ENCODE measurements around the gene TCF7L1.

TCF7L1 gene

DNA sequence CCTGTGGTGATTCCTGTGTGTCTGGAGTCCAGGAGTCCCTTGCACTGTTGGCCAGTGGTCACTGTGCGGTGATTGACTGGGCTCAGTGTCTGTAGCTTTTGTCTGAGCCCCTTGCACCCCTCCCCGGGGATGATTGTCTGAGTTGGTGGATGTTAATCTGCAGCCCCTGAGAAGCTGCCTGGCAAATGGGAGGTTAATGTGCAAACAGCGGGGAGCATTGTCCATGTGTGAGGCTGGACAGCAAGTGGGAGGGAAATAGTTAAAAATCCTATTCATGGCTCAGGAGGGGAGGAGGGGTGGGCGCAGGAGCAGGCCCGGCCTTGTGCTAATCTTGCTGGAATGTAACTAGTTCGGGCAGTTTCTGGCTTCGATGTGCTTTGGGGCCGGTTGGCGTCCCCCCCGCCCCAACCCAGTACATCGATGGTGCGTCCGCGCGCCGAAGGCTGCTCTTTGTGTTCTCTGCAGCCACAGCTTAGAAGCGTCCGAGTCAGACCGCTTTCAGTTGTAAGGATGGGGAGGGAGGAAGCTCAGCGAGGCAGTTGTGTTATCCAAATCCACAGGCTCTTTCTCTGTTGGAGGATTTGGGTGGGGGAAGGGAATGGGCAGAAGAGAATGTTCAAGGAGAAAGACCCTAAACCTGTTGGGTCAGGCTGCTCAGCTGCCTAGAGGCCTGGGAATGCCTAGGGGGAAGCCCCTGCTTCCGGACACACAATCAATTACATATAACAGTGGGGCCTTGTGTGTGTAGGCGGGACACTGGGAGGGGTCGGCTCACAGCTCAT, 122.8 kb downstream of the TCF7L1 start:
- peak; percentile 95 for DNase-seq

DNA sequence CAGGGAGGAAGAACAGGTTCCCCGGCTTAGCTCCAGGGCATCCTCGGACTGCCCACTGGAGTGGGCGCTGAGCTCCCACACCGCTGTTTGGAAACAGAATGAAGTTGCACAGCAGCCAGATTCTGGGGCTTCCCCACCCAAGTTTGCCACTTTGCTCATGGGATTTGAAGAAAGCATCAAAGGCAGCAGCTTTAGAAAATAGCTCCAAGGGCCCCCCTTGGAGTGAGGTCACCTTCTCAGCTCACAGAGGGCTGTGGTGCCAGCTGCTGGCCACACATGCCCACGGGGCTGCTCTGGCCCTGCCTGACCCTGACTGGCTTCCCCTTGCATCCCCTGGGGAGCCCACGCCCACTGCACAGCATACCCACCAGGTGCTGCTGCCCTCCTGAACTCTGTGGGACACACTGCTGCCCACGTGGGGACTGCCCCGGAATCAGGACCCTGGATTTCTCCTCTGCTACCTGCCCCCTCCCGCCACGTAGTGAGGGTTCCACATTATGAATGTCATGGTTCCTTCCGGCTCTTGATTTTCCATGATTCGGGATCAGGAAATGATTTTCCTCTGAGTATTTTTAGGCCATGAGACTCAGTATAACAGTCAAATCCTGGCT, 124.3 kb downstream of the TCF7L1 start:
- no peak for DNase-seq

DNA sequence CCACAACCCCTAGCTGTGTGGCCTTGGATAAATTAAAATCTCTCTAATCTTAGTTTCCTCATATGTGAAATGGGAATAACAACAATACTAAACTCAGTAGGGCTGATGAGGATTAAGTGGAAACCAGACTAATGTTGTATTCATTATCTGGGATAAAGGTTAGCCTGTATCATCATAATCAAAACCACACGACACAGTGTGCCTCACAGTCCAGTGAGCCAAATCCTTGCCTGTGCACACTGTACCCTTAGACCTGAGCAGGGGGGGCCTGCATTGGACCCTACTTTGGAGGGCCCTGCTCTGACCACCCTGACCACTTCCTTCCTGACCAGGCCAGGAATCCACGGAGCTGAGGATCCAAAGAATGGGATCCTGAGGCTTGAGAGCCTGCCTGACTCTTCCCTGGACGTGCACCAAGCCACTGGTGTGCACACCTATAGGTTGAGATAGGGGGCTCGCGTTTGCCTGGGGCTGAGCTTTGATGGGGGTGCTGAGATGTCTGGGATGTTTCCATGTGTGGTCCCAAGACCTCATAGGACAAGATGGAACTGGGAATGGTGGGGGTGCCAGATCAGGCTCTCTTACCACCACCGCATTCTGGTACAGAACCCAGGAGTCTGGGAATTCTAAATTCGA, 124.9 kb downstream of the TCF7L1 start:
- DNase-seq: no peak

DNA sequence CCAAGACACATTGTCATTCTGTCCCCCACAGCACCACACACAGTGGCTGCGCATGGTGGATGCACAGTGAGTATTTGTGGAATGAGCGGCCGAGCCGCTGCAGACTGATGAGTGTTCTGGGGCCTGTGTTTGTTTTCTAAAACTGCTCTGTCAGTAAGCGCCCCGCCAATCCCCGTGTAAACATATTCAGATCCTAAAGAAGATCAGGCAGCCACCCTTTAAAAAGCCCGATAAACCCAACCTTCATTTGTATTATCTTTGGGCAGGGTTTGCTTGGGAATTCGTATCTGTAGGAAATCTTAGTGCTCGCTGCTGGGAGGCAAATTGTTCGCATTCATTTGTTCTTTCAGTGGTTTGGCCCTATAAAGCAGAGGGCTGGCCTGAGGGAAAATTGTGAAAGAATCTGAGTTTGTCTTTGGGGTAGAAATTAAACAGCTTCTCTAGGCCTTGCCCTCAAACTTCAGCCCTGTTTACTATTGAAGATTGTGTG, 126.0 kb downstream of the TCF7L1 start:
- peak; percentile 80 for DNase-seq

DNA sequence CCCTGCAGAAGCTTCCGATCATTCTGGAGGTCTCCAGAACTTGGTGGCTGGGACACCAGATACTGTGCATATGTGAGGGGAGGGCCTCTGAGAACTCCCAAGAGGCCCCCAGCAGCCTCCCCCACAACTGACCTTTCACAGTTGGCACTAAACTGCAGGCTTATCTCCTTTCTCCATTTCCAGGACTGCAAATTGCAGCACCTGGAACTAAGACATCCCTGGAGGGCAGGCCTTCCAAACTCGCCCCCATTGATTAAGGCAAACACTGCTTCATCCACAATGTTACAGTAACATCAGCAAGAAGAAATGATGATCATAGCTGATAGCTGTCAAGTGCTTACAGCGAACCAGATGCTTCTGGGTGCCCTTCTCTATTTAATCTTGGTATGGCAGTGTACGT, 126.7 kb downstream of the TCF7L1 start:
- no peak for DNase-seq

DNA sequence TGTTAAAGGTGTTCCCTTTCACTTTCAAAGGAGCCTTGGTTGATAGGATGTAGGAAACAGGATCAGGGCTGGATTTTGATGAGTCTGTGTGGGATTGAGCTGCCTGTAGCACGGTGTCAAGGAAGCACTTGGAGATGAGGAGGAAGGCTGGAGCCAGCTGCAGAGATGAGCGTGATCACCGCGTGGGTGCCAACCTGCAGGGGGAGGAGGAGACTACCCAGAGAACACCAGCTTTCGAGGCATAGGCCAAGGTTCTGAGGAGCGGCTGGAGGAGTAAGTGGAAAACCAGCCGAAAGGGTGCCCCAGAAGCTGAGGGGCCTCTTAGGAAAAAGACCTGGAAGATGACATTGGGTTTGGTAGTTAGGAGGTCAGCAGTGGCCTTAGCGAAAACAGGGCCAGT, 130.4 kb downstream of the TCF7L1 start:
- DNase-seq: no peak

DNA sequence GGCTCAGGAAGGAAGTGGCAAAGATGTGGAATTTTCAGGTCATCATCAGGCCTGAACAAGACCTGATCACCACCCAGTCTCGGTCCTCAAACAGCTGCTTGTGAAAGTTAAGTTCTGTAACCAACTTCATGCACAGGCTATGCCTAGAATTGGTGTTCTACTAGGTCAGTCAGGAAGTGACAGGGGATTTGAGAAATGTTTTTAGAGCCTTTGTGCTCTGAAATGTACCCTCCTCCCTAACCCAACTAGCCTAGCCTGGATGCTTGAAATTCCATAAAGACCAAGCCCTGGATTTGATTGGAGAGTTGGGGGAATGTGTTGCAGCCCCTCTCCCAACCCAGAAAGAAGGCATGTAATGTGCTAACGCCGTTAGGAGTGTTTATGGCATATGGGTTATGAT, 131.3 kb downstream of the TCF7L1 start:
- peak; percentile 57 for DNase-seq

DNA sequence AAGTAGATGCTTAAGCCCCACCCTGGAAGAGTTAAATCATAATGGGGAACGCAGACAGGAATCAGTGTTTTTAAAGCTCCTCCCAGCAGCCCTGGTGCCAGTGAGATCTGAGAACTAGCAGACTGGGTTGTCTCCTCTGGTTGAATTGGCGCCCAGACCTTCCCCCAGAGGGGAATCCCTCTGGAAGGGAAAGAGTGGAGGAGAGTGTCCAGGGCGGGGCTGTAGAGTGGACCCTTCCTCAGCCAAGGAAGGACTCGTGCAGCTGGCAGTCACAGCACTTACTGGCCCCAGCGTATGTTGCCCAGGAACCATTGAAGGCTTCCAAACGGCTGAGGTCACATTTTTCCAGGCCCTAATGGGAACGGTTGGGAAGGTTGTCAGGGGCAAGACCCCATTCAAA, 132.1 kb downstream of the TCF7L1 start:
- no peak for DNase-seq

DNA sequence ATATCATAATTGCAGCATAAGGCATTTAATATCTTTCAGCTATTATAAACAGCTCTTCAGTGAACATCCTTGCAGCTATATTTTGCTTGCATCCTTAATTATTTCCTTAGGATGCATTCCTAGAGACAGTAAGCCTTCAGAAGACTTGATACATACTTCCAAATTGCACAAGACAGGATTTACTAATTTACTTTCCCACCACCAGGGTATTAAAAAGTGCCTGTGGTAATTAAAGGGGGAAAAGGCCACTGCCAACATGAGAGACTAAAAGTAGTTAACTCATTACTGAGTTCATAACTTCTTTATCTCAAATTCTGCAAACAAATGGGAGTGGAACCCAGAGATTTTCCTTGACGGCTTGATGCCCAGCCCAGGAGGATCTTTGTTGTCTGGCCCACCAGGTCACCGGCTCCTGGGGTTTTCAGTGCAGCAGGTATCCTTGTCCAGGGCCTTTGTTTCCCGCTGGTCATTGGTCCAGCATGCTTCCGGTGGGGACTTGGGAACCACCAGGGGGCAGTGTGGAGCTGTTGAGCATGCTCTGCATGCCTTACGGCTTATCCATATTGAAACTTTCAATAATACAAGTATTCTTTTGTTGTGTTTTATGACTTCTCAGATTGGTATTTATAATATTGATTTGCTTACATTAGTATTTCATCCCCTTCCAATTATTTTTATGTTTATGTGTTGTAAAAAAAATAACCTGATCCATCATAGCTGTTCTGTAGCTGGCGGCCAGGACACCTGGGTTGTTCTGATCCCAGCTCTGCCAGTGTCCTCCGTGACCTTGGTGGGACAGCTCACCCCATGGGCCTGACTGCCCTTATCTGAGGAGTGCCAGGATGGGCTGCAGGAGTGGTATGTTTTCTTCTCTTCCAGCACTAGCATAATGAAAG, 133.2 kb downstream of the TCF7L1 start:
- peak; percentile 77 for DNase-seq

DNA sequence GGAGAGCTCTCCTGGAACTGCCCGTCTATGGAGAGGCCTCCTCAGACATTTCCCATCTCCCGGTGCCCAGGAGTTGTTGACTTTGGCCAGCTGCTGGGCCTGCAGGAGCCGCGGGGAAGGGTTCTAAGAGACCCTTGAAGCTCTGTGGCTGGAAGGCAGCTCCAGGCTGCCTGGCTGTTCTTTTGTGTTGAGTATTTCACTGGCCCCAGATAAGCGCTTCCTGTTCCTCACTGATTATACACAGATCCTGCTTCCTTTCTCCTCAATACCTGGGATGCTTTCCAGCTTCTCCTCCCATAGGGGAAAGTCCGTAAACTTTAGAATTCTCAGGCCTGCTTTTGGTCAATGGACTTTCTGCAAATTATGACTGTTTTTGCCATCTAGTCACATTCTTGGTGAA, 136.8 kb downstream of the TCF7L1 start:
- no peak for DNase-seq

DNA sequence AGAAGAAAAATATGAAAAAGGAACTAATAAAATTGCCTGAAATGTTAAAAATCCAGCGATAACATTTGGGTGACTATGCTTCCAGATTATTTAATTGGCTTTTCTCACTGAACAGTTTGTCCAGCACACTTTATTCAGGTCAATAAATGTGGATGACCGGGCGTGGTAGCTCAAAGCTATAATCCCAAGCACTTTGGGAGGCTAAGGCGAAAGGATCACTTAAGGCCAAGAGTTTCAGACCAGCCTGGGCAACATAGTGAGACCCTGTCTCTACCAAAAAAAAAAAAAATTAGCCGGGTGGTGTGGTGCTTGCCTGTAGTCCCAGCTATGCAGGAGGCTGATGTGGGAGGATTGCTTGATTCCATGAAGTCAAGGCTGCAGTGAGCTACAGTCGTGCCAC, 139.2 kb downstream of the TCF7L1 start:
- no peak for DNase-seq

DNA sequence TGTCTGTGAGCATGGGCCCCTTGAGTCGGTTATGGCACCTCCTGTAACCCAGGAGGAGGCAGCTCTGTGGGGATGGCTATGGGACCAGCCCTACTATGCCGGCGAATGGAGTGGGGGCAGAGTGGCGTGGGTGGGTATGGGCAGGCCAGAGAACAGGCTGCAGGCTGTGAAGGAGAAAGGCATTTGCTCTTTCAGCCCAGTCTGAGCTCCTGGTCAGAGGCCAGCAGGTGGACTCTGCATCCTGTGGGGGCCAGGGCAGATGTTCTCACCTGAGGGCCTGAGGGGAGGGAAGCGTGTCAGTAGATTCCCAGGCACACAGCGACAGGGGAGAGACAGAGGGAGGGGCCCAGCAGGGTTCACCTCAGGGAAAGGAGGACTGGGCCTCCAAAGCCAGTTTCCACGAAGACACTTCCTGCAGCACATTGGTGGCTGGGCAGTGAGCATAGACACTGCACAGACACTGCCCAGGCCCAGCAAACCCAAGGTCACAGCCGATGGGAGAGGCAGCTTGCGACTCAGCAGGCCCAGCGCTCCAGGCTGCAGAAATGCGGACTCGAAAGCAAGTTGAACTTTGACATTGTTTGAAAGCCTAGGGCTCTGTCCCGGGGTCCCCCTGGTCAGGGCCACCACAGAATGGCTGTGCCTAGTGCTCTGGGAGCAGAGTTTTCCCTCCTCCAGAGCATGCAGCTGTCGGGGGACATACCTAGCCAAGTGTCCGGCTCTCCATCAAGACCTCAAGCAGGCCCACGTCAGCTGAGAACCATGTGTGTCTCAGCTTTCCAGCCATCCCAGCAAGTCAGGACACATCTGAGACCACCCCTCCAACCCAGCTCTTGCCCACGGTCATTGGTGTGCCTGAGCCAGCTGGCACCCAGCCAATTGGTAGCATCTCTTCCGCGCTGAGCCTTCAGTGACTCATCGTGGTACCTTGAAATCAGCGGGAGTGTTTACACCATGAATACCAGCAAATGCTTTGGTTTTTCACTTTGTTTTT, 140.8 kb downstream of the TCF7L1 start:
- peak; percentile 38 for DNase-seq

DNA sequence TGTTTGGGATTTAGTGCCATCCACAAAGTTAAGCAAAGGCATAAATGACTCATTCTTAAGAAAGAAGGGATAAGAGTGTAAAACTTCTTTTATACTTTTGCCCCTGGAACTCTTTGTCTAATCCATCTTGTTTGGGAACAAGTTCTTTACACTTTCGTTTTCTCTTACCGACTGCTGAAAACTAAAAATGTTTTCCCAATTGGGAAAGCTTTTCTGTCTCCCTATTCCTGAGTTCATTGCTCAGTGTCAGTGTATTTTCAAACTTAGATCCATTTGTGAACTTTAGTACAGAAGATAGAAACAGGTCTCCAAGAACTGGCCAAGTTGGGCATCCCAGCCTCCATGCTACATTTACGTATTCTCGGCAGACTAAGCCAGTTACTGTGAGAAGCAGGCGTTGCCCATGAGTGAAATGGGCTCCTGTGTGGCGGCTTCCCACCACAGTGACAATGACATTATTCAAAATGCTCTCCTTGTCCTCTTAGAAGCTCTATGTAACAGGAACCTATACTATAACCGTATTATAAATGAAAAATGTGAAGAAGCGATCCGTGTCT, 142.9 kb downstream of the TCF7L1 start:
- no peak for DNase-seq

DNA sequence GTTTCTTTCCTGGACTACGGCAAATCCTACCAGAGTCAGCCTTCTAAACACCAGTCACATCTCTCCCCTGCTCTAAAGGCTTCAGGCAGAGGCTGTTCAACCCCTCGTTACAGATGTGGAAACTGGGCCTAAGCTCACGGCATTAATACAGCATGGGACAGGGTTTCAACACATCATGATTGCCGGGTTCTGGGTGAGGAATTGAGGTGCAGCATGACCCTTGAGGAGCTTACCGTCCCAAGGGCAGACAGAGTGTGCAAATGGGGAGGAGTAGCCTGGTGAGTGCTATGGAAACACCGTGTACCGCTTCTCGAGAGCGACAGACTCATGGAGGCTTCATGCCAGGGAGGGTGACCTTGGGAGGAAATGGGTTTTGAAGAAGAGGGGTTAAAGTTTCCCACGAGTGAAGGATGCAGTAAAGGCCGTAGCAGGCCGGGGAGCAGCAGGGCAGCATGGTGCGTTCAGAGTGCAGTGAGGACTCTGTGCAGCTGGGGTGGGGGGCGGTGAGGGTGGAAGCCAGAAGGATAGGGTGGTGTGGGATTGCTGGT, 143.5 kb downstream of the TCF7L1 start:
- no peak for DNase-seq

DNA sequence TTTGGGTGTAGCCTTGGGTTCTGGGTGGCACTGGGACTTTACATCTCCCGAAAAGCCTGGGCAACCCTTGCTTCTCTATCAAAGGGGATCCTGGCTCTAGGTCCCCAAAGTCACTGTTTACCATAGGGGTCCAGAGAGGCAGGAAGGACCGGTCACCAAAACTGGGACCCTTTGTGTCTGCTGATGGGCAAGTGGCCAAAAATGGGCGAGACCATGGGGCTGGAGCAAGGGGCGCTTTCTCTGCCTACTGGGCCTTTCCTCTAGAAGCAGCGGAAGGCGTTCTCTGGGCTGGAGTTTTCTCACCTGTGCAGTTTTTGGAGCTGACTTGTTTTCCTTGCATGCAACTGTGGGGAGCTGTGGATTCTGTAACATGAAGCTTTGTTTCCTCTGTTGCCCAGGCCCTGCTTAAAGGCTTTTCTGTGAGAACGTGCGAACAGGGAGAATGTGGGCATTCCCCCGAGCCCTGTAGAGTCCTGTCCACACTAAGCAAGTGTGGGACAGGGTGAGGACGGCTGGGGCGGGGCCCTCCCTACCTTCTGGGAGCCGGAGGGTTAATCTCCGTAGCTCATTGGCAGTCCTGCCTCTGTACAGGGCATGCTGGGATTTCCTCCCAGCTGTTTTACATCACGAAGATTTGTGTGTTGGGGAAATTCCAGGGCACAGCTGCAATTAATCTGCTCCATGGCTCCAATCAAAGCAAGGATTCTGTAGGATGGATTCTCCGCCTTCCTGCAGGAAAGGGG, 144.4 kb downstream of the TCF7L1 start:
- peak; percentile 93 for DNase-seq

DNA sequence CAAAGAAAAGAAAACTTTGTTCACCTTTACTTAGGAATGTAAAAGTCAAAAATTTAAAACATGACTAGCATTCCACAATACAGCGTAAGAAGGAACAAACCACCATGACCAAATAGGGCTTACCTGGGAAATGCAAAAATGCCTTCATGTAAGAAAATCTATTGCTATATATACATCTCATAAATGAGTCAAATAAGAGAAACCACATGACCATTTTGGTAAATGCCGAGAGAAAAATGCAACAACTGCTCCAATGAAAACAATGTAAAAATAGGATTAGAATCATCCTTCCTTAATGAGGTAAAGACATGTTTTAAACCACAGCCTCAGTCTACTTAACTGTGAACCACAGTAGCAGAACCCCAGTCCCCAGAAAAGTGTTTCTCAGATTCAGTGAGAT, 145.2 kb downstream of the TCF7L1 start:
- no peak for DNase-seq

DNA sequence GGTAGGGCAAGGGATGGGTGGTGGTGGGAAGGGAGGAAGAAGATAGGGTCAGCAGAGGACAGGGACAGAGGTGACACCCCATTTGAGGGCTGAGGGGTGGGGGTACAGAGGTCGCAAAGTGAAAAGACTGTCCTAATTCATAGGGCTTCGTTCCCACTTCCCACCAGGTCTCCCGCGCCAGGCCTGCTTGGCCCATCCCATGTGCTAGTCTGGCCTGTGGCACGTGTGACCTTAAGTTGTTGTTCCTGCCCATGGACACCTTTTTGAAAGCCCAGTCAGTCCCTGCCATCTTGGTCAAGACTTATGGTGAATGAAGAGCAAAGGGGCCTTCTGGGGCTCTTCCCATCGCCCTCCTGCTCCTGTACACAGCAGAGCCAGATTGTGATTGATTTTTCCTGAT, 148.4 kb downstream of the TCF7L1 start:
- DNase-seq: no peak

DNA sequence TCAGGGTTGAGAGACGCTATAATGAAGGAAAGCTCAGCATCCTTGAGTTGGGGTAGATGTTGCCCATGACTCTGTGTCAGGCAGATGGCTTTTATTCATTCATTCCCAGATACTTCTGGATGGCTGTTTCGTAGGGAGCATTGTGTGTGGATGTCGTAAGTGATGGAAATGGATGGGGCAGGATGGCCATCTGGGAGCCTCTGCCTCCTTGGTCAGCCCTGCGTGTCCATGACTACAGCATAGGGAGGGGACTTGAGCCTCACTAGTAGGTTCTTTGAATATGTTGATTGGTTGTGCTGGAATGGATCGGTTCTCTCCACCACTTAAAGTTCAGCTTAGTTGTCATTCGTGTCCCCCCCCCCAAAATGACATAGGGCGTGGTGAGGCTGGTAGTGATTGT, 149.7 kb downstream of the TCF7L1 start:
- no peak for DNase-seq

DNA sequence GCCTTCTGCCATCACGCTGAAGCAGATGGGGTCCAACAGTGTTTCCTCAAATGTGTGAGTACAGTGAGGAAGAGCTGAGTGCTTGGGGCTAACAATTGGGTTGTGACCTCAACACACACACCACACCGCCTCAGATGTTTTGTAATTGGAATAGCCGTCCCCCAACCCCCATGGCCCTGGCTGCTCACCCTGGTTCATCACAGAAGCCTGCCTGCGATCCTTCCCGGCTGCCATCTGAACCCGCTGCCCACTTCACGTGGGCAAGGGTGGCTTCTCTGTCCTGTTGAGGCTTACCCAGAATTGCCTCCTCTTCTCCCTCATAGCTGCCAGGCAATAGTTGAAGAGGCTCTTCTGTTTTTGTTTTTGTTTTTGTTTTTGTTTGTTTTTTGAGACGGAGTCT, 150.4 kb downstream of the TCF7L1 start:
- DNase-seq: no peak

DNA sequence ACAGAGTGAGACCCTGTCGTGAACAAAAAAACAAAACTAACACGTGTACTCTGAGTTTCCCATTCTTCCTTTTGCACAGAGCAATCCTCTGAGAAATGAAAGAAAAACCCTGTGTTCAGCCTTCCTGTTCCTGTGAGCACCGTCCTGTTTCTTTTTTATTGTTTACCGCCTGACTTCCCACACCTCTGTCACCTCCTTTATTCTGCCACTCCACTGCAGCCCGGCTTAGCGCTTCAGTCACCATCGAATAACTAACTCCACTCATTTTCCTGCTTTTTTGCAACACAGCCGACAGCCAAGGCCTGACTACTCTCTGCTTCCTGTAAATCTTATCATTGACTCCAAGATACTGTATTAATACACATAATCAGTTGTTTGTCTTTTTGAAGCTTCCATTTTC, 153.7 kb downstream of the TCF7L1 start:
- DNase-seq: no peak

Data from eye (tissue), 1 donor.